Measurements from ENCODE around the gene CEACAM16. TPM values are rescaled to one million over a fixed set of nuclear protein-coding genes. Genes with fewer than 3 reads are reported as not detected.
"Not testable (repeated sequence)": the region's sequence is repeated elsewhere in the genome, so short reads cannot be mapped to it uniquely, and the experiment has no call there.

CEACAM16 gene
- total RNA-seq, 2 donors from 2014 or later: not detected

GRCh38 chr19:44705502-44706010 is 6.6 kb downstream of the CEACAM16 start:
- Histone ChIP-seq H3K9me3 (no peaks in the 10 kb centered on the region), H3K27ac (no peak overlapping the region), H3K27me3 (replicated peaks; ENCODE audit: insufficient read depth) (no peaks in the 10 kb centered on the region), H3K4me3 (no peak overlapping the region), H3K36me3 (no peaks in the 10 kb centered on the region), H3K4me1 (ENCODE audit: control insufficient read depth in 1 of 2, low read depth in 2 of 2) (no peaks in the 10 kb centered on the region)
- no peak for TF ChIP-seq CTCF (IDR thresholded peaks at IDR 0.05)
- DNase-seq (ENCODE audit: low spot score) (no peak), ATAC-seq (ENCODE audit: insufficient number of reproducible peaks, low FRiP score, low read depth) (no peak)

DNA sequence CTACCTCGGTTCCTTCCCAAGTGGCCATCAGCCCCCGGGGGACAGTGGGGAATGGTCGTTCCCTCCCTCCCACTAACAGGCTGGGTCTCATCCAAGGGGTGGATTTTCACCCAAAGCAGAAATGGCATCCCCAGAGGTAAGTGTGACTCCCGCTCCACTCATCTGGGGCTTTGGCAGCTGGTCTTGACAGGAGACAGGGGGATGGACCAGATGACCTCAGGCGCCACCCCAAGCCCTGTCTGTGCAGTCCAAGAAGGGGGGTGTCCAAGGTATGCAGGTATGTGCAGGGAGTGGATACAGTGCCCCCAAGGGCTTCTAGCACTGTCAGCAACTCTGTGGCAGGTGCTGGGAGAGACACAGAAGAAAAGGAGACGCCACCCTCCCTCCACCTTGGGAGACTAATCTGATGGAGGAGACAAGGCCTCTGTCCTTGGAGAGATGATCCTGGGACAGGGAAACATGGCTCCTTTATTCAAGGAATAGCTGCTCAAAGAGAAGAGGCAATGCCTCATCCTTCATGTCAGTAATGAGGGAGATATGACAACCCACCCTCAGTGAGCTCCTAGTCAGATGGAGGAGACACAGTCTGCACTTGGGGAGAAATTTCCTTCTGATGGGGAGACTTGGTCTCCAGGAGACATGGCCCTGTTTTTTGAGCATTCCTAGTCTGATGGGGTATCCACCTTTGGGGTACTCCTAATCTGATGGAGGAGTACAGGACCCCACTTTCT is 7.7 kb downstream of the CEACAM16 start:
- H3K36me3 ChIP-seq: no peaks in the 10 kb centered on the region
- no peaks in the 10 kb centered on the region for H3K9me3 ChIP-seq
- H3K27me3 ChIP-seq (replicated peaks; ENCODE audit: insufficient read depth): no peaks in the 10 kb centered on the region
- no peak for ATAC-seq (ENCODE audit: insufficient number of reproducible peaks, low FRiP score, low read depth)
- no peak for TF ChIP-seq CTCF (IDR thresholded peaks at IDR 0.05)
- H3K4me1 ChIP-seq (ENCODE audit: control insufficient read depth in 1 of 2, low read depth in 2 of 2): no peaks in the 10 kb centered on the region
- H3K4me3 ChIP-seq: no peak overlapping the region
- no peak for DNase-seq (ENCODE audit: low spot score)
- no peak overlapping the region for H3K27ac ChIP-seq

DNA sequence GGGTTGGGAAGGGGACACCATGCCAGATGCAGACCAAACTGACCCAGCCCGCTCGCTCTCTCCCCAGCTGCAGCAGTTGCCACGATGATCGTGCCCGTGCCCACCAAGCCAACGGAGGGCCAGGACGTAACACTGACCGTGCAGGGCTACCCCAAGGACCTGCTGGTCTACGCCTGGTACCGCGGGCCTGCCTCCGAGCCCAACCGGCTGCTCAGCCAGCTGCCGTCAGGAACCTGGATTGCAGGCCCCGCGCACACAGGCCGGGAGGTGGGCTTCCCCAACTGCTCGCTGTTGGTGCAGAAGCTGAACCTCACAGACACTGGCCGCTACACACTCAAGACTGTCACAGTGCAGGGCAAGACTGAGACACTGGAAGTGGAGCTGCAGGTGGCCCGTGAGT is 8.8 kb downstream of the CEACAM16 start:
- no peak for TF ChIP-seq CTCF (IDR thresholded peaks at IDR 0.05)
- no peak for ATAC-seq (ENCODE audit: insufficient number of reproducible peaks, low FRiP score, low read depth)
- no peaks in the 10 kb centered on the region for H3K27me3 ChIP-seq (replicated peaks; ENCODE audit: insufficient read depth)
- no peak overlapping the region for H3K4me3 ChIP-seq
- DNase-seq (ENCODE audit: low spot score): no peak
- no peaks in the 10 kb centered on the region for H3K4me1 ChIP-seq (ENCODE audit: control insufficient read depth in 1 of 2, low read depth in 2 of 2)
- no peak overlapping the region for H3K27ac ChIP-seq
- no peaks in the 10 kb centered on the region for H3K36me3 ChIP-seq
- H3K9me3 ChIP-seq: no peaks in the 10 kb centered on the region

- Histone ChIP-seq H3K4me1 (ENCODE audit: control insufficient read depth in 1 of 2, low read depth in 2 of 2) (no peaks in the 10 kb centered on the region), H3K4me3 (no peak overlapping the region), H3K27ac (no peak overlapping the region), H3K9me3 (no peaks in the 10 kb centered on the region), H3K27me3 (replicated peaks; ENCODE audit: insufficient read depth) (no peaks in the 10 kb centered on the region), H3K36me3 (no peaks in the 10 kb centered on the region)
- no peak for ATAC-seq (ENCODE audit: insufficient number of reproducible peaks, low FRiP score, low read depth)
- TF ChIP-seq CTCF (IDR thresholded peaks at IDR 0.05): no peak
- DNase-seq (ENCODE audit: low spot score): no peak
Measured at GRCh38 chr19:44708940-44709339, 10.0 kb downstream of the CEACAM16 start.

DNA sequence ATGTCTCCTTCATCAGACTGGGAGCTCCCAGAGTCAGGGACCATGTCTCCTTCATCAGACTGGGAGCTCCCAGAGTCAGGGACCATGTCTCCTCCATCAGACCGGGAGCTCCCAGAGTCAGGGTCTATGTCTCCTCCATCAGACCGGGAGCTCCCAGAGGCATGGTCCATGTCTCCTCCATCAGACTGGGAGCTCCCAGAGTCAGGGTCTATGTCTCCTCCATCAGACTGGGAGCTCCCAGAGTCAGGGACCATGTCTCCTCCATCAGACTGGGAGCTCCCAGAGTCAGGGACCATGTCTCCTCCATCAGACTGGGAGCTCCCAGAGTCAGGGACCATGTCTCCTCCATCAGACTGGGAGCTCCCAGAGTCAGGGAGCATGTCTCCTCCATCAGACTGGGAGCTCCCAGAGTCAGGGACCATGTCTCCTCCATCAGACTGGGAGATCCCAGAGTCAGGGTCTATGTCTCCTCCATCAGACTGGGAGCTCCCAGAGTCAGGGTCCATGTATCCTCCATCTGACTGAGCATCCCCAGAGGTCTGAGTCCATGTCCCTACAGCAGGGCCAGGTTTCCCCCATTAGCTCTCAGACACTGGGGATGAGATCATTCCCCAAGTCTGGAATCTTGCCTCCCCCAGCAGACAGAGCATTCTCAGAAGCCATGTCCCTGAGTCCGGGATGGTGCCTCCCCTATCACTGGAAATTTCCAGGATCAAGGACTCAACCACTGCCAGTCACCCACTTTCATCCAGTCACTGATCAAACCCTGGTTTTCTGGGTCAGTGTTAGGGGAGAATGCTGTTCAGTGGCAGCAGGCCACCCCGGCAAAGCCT is 10.7 kb downstream of the CEACAM16 start:
- not testable (repeated sequence) for H3K27me3 ChIP-seq (replicated peaks; ENCODE audit: insufficient read depth); H3K9me3 ChIP-seq; H3K36me3 ChIP-seq; H3K4me1 ChIP-seq (ENCODE audit: control insufficient read depth in 1 of 2, low read depth in 2 of 2); ATAC-seq (ENCODE audit: insufficient number of reproducible peaks, low FRiP score, low read depth); H3K27ac ChIP-seq; H3K4me3 ChIP-seq; DNase-seq (ENCODE audit: low spot score)

Measured in thoracic aorta (tissue), 2 donors.